HepG2 (cell line): ENCODE results near the gene ZNF428.

Source experiments
- CHCHD3 ChIP-seq: sonication (generic); formaldehyde crosslinking; IDR thresholded peaks from 2 replicates; pipeline ENCODE4 v1.8.0; 2022; ENCODE audit warnings: mild to moderate bottlenecking, missing genetic modification reagents, moderate library complexity
- CREM ChIP-seq, 2 experiments: sonication (generic) in 1 of 2; formaldehyde crosslinking in 1 of 2; IDR thresholded peaks; 2 replicates each; pipeline versions ENCODE4 v1.4.0 to v1.6.1; 2016 to 2020; ENCODE audit warnings: antibody characterized with exemption in 1 of 2, mild to moderate bottlenecking in 1 of 2, missing genetic modification reagents in 1 of 2
- ETV6 ChIP-seq: sonication (generic); formaldehyde crosslinking; conservative IDR thresholded peaks from 2 replicates; pipeline ENCODE4 v1.4.0; 2020; ENCODE audit warnings: missing genetic modification reagents
- FOXJ3 ChIP-seq: sonication (generic); formaldehyde crosslinking; IDR thresholded peaks from 2 replicates; pipeline ENCODE4 v1.4.0; 2020; ENCODE audit warnings: missing genetic modification reagents, mild to moderate bottlenecking, borderline replicate concordance
- IKZF4 ChIP-seq: sonication (generic); formaldehyde crosslinking; IDR thresholded peaks from 2 replicates; pipeline ENCODE4 v1.5.1; 2020; ENCODE audit warnings: borderline replicate concordance, mild to moderate bottlenecking, low read depth, missing genetic modification reagents; ENCODE audit errors: not compliant biosample characterization
- ZNF136 ChIP-seq: sonication (generic); formaldehyde crosslinking; IDR thresholded peaks from 2 replicates; pipeline ENCODE4 v1.8.1; 2022; ENCODE audit warnings: low read depth, mild to moderate bottlenecking, moderate library complexity, missing genetic modification reagents
- TF ChIP-seq, protein P1 (sequence below): sonication (generic); formaldehyde crosslinking; IDR thresholded peaks from 2 replicates; pipeline ENCODE4 v1.5.0; 2020; ENCODE audit warnings: mild to moderate bottlenecking, missing genetic modification reagents, moderate library complexity
- TF ChIP-seq, protein P2 (sequence below): sonication (generic); formaldehyde crosslinking; IDR thresholded peaks from 2 replicates; pipeline ENCODE4 v1.4.0; 2020; ENCODE audit warnings: missing genetic modification reagents
- TF ChIP-seq, protein P3 (sequence below), 2 experiments: sonication (generic) in 1 of 2; formaldehyde crosslinking in 1 of 2; IDR thresholded peaks; 2 replicates each; pipeline versions ENCODE4 v1.5.1 to v1.6.1; 2011 to 2020; ENCODE audit warnings: borderline replicate concordance in 1 of 2, low read depth in 1 of 2, low read length in 1 of 2, mild to moderate bottlenecking in 1 of 2, missing genetic modification reagents in 1 of 2, moderate library complexity in 1 of 2

DNA sequence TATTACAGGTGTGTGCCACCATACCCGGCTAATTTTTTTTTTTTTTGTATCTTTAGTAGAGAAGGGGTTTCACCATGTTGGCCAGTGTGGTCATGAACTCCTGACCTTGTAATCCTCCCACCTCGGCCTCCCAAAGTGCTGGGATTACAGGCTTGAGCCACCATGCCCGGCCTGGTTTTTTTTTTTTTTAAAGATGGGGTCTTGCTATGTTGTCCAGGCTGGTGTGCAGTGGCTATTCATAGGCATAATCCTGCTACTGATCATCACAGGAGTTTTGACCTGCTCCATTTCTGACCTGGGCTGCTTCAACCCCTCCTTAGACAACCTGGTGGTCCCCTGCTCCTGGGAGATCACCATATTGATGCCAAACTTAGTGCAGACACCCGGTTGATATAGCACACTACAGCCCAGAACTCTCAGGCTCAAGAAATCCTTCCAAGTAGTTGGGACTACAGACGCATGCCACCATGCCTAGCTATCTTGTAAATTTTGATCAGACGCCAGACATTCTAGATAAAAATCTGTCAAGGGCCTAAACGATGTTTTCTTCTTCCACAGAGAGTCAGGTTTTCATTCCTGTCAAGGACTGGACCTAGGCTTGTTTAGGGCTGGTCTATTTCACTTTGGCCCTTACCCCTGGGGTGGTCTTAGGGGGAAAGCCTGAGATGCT is 41.0 kb upstream of the ZNF428 start:
- TF ChIP-seq ETV6 (no peak), IKZF4 (CRISPR knock-in tag) (no peak), FOXJ3 (CRISPR knock-in tag) (no peak), CHCHD3 (CRISPR knock-in tag) (no peak), CREM (IDR thresholded peaks at IDR 0.05) (no peak), CREM (CRISPR knock-in tag; IDR thresholded peaks at IDR 0.05) (no peak), ZNF136 (CRISPR knock-in tag) (no peak)
- TF ChIP-seq, protein P1, sequence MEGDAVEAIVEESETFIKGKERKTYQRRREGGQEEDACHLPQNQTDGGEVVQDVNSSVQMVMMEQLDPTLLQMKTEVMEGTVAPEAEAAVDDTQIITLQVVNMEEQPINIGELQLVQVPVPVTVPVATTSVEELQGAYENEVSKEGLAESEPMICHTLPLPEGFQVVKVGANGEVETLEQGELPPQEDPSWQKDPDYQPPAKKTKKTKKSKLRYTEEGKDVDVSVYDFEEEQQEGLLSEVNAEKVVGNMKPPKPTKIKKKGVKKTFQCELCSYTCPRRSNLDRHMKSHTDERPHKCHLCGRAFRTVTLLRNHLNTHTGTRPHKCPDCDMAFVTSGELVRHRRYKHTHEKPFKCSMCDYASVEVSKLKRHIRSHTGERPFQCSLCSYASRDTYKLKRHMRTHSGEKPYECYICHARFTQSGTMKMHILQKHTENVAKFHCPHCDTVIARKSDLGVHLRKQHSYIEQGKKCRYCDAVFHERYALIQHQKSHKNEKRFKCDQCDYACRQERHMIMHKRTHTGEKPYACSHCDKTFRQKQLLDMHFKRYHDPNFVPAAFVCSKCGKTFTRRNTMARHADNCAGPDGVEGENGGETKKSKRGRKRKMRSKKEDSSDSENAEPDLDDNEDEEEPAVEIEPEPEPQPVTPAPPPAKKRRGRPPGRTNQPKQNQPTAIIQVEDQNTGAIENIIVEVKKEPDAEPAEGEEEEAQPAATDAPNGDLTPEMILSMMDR (CRISPR knock-in tag) = no peak
- TF ChIP-seq, protein P2, sequence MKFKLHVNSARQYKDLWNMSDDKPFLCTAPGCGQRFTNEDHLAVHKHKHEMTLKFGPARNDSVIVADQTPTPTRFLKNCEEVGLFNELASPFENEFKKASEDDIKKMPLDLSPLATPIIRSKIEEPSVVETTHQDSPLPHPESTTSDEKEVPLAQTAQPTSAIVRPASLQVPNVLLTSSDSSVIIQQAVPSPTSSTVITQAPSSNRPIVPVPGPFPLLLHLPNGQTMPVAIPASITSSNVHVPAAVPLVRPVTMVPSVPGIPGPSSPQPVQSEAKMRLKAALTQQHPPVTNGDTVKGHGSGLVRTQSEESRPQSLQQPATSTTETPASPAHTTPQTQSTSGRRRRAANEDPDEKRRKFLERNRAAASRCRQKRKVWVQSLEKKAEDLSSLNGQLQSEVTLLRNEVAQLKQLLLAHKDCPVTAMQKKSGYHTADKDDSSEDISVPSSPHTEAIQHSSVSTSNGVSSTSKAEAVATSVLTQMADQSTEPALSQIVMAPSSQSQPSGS (CRISPR knock-in tag) = no peak
- TF ChIP-seq, protein P3, sequence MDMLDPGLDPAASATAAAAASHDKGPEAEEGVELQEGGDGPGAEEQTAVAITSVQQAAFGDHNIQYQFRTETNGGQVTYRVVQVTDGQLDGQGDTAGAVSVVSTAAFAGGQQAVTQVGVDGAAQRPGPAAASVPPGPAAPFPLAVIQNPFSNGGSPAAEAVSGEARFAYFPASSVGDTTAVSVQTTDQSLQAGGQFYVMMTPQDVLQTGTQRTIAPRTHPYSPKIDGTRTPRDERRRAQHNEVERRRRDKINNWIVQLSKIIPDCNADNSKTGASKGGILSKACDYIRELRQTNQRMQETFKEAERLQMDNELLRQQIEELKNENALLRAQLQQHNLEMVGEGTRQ (IDR thresholded peaks at IDR 0.05; ENCODE audit: low read depth, low read length) = no peak
- TF ChIP-seq, protein P3 (CRISPR knock-in tag; IDR thresholded peaks at IDR 0.05; ENCODE audit: borderline replicate concordance) = no peak
